KOPT-K1 (cell line): ENCODE data around the gene VTI1A.
A peak's percentile ranks its signal among the peaks of the same experiment; 100 is the strongest.
"Not testable (repeated sequence)": the region's sequence is repeated elsewhere in the genome, so short reads cannot be mapped to it uniquely, and the experiment has no call there.

Experiments
- H3K27ac ChIP-seq: fragments of 200-600 bp; sonication (generic); 2 replicates; pipeline ENCODE4 v1.5.1; 2016; ENCODE audit warnings: antibody characterized with exemption, mild to moderate bottlenecking, low read depth, low read length; ENCODE audit not compliant: poor library complexity, severe bottlenecking
- H3K36me3 ChIP-seq: fragments of 200-600 bp; sonication (generic); 2 replicates; pipeline ENCODE4 v1.5.1; 2017; ENCODE audit warnings: antibody characterized with exemption, mild to moderate bottlenecking, low read length, moderate library complexity; ENCODE audit not compliant: insufficient read depth
- H3K9me3 ChIP-seq: fragments of 200-600 bp; sonication (generic); 2 replicates; pipeline ENCODE4 v1.5.1; 2017; ENCODE audit warnings: antibody characterized with exemption, low read length, mild to moderate bottlenecking; ENCODE audit not compliant: insufficient read depth, poor library complexity, severe bottlenecking

Gene VTI1A

DNA sequence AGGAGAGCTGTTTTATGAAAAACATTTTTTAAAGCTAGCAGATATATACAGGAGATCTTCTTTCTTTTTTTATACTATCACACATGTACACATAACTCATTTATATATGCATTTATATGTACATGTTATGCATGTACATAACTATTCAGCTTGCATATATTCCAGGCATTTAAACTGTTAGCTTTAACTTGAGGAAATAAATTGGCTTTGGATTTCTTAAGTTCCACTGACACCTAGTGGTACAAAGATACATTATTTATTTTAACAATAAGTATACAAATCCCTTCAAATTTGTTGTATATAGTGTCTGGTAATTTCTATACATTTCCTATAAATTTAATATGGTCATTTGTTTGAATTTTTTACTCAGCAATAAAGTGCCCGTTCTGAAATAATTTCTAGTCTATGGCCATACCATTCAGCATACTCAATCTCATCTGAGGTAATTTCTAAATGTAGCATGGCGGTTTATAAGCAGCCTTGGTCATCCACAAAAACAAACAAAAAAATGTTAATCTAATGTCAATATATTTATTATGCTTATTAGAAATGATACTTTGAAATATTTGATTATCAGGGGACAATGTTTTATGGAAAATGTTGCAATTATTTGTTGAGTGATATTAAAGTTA is 11.9 kb upstream of the VTI1A start:
- Histone ChIP-seq H3K27ac (no peak overlapping the region), H3K9me3 (no peaks in the 10 kb centered on the region), H3K36me3 (peaks cover 98% of the 10 kb centered on the region)

- no peaks in the 10 kb centered on the region for H3K9me3 ChIP-seq
- H3K36me3 ChIP-seq: peaks cover 98% of the 10 kb centered on the region
- H3K27ac ChIP-seq: no peak overlapping the region
Measured at GRCh38 chr10:112438356-112438755, 8.7 kb upstream of the VTI1A start.

DNA sequence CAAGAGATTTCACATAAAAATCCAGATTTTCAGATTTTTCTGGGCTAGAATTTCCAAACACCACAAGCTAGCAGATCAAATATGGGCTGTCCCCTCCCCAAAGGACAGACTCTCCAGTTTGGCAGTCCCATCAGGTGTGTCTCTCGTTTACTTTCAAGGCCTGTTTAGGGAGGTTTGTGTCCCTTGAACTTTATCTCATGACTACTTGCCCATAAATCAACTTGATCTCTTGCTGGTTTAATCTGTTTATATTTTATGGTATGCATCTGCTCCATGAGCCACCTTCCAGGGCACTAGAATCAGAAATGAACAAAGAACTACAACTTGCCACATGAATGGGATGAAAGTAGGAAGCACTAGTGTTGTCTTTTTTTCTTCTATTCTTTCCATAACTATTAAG is 5.5 kb upstream of the VTI1A start:
- H3K27ac ChIP-seq: no peak overlapping the region
- H3K36me3 ChIP-seq: peaks cover 87% of the 10 kb centered on the region

GRCh38 chr10:112442063-112442462 is 5.0 kb upstream of the VTI1A start:
- Histone ChIP-seq H3K9me3 (no peaks in the 10 kb centered on the region), H3K27ac (no peak overlapping the region), H3K36me3 (peaks cover 82% of the 10 kb centered on the region)

More for the DNA sequence above, 5.5 kb upstream of the VTI1A start:
- H3K9me3 ChIP-seq: no peaks in the 10 kb centered on the region

DNA sequence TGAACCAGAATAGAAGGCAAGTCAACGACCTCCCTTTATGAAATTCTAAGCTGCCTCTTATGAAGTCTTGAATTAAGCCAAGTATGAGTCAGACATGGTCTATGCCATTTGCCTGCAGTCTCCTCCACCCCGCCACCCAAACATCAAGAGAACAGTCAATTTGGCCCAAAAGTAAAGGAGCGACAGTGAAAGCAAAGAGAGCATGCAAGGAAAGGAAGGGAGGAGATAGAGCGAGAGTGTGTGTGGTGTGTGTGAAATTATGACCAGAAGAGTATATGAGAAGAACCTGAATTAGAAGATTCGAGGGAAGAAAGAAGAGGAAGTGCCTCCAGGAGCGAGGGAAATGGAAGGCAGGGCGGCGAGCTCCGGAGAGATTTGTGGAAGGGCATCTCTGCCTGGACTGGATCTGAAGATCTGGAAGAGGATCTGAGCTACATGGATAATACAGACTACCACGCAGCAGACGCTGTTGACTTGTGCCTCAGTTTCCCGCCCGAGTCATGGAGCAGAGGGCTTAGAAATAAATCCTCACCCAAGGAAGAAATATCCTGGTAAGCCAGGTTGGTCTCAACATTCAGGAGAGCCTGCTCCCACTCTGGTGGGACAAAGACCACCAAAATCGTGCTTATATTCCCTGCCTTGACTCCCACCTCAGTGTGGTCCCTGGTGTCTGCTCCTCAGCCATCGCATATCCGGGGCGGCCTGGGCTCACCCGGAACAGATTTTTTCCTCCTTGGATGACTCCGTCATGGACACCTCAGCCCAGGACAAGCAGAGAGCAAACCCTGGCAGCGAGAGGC is 760 bp upstream of the VTI1A start:
- peak overlapping the region; percentile 88 for H3K27ac ChIP-seq
- H3K36me3 ChIP-seq: peaks cover 53% of the 10 kb centered on the region
- no peaks in the 10 kb centered on the region for H3K9me3 ChIP-seq

DNA sequence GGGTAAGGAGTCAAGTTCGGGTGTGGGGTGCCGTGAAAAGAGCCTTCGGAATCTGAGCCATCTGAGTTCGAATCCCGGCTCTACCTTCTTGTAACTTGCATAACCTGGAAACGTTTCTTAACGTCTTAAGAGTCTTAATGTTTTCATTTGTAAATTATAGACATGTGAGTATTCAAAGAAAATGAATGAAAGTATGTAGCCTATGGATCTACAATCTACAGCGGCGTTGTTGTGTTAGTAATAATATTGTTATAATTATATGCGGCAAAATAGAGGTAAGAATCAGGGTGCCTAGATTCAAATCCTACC is 559 bp downstream of the VTI1A start:
- no peaks in the 10 kb centered on the region for H3K9me3 ChIP-seq
- H3K36me3 ChIP-seq: peaks cover 43% of the 10 kb centered on the region
- peak overlapping the region; percentile 88 for H3K27ac ChIP-seq

DNA sequence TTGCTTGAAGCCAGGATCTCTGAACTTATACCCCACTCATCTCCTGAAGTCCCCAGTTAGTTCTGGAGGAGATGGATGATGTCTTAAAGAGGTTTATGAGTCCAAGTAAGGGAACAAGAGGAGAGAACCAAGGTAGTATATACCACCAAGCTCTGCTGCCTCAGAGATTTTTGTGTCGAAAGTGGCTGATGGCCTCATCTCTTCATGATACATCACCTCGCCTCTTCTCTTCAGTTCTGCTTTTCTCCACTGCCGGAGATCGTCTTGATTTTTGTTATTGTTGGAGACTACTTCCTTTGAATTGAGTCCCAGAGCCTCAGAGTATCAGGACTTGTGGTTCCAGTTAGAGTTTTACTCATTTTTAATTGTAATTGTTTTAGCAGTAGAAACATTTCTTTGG is 1.9 kb downstream of the VTI1A start:
- H3K27ac ChIP-seq: no peak overlapping the region
- H3K36me3 ChIP-seq: peaks cover 33% of the 10 kb centered on the region
- H3K9me3 ChIP-seq: no peaks in the 10 kb centered on the region

DNA sequence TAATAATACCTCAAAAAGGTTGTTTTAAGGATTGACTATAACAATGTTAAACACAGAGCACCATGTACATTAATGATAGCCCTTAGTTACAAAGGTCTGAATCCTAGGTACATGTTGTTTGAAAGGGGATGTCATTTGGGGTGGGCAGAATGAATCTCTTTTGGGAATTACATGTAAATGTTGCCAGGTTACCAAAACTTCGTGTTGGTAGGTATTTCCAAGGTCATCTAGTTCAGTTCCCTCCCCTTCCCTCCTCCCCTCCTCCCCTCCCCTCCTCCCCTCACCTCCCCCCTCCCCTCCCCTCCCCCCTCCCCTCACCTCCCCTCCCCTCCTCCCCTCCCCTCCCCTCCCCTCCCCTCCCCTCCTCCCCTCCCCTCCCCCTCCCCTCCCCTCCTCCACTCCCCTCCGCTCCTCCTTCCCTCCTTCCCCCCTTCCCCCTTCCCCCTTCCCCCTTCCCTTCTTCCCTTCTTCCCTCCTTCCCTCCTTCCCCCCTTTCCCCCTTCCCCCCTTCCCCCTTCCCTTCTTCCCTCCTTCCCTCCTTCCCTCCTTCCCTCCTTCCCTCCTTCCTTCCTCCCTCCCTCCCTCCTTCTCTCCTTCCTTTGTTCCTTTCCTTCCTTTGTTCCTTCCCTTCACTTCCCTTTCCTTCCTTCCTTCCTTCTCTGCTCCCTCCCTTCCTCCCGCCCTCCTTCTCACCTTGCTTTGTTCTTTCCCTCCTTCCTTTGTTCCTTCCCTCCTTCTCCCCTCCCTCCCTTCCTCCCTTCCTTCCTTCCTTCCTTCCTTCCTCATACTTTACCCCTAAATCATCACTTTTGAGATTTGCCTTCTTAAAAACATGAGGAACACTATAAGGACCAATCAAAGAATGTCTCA is 8.1 kb downstream of the VTI1A start:
- H3K9me3 ChIP-seq: no peaks in the 10 kb centered on the region
- H3K36me3 ChIP-seq: peaks cover 15% of the 10 kb centered on the region
- no peak overlapping the region for H3K27ac ChIP-seq

DNA sequence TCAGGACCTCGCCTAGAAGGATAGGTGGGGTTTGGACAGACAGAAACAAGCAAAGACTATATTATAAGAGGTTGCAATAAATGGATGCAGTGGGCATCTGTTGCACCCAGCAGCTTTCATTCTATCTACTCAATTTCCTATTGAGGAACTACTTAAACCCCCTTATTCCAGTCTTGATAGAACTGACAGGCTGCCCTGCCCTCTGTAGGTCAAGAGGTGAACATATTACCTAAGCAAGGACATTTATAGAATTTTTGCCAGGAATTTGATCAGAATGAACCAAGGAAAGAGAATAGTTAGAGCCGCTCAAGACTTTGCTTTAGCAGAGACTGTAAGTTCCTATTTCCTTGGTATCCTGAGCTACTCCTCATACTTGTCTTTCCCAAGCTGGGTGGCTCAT is 9.5 kb downstream of the VTI1A start:
- H3K36me3 ChIP-seq: peaks cover 11% of the 10 kb centered on the region
- H3K27ac ChIP-seq: no peak overlapping the region
- no peaks in the 10 kb centered on the region for H3K9me3 ChIP-seq

GRCh38 chr10:112460366-112460765 is 13.4 kb downstream of the VTI1A start:
- peaks cover 5% of the 10 kb centered on the region for H3K9me3 ChIP-seq
- H3K27ac ChIP-seq: no peak overlapping the region
- peaks cover 21% of the 10 kb centered on the region for H3K36me3 ChIP-seq

DNA sequence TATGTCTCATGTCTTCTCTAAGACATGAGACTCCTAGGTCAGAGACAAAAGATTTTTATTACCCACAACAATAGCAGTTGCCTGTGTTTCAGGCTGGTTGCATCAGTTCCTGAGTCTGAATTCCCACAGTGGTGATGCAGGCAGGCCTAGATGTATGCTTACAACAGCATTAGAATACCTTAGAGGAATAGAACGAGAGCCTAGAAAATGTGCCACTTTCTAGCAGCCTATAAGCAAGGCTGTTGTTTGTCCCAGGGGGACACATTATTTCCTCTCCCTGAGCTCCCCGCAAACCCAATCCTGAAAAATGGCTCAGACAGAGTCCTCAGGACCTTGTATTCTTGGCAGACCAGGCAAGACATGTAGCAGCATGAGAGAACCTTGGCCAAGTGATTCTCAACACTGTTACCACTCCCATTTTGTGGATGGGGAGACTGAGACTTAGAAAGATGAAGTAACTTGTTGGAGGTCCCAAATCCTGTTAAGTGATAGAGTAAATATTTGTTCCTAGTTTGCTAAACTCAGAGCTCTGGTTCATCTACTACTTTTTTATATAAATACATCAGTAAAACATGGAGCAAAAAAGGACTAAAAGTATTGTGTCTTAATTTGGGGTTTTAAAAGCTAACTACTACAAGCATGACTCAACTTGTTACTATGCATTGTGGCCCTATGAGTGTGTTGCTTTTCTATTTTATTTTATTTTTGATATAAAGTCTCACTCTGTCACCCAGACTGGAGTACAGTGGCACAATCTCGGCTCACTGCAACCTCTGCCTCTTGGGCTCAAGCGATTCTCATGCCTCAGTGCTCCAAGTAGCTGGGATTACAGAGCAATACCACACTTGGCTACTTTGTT is 14.2 kb downstream of the VTI1A start:
- peaks cover 30% of the 10 kb centered on the region for H3K36me3 ChIP-seq
- no peak overlapping the region for H3K27ac ChIP-seq

GRCh38 chr10:112464074-112464473 is 17.1 kb downstream of the VTI1A start:
- H3K36me3 ChIP-seq: peaks cover 51% of the 10 kb centered on the region
- not testable (repeated sequence) for H3K9me3 ChIP-seq, H3K27ac ChIP-seq

More for the DNA sequence above, 14.2 kb downstream of the VTI1A start:
- H3K9me3 ChIP-seq: peaks cover 5% of the 10 kb centered on the region

GRCh38 chr10:112465299-112465883 is 18.4 kb downstream of the VTI1A start:
- H3K36me3 ChIP-seq: peaks cover 62% of the 10 kb centered on the region
- peaks cover 5% of the 10 kb centered on the region for H3K9me3 ChIP-seq
- H3K27ac ChIP-seq: no peak overlapping the region

DNA sequence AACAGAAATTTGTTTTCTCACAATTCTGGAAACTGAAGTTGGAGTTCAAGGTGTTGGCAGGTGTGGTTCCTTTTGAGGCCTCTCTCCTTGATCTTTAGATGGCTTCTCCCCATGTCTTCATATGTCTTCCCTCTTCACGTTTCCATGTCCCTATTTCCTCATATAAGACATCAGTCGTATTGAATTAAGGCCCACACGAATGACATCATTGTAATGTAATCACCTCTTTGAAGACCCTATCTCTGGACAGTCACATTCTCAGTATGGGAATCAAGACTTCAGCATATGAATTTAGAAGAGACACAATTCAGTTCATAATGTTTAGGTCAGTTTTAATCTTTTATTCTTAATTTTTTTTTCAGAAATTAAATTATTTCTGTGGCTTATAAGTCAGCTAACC is 19.8 kb downstream of the VTI1A start:
- Histone ChIP-seq H3K27ac (no peak overlapping the region), H3K9me3 (peaks cover 5% of the 10 kb centered on the region), H3K36me3 (peaks cover 54% of the 10 kb centered on the region)
